ENCODE measurements around the gene SEC23A.
"Not testable (repeated sequence)": the region's sequence is repeated elsewhere in the genome, so short reads cannot be mapped to it uniquely, and the experiment has no call there.

SEC23A gene

GRCh38 chr14:39102265-39102968, 618 bp downstream of the SEC23A start:
- H3K4me3 ChIP-seq (ENCODE audit: low read length): peak overlapping the region; percentile 93
- no peak for TF ChIP-seq ZNF274 (IDR thresholded peaks at IDR 0.05; ENCODE audit: low read depth, low read length)

GRCh38 chr14:39099748-39100147, 3.3 kb downstream of the SEC23A start:
- no peak overlapping the region for H3K4me3 ChIP-seq (ENCODE audit: low read length)
- no peak for TF ChIP-seq ZNF274 (IDR thresholded peaks at IDR 0.05; ENCODE audit: low read depth, low read length)

- H3K4me3 ChIP-seq (ENCODE audit: low read length): not testable (repeated sequence)
These were observed 3.8 kb downstream of the SEC23A start for GRCh38 chr14:39099215-39099614.

- TF ChIP-seq ZNF274 (IDR thresholded peaks at IDR 0.05; ENCODE audit: low read depth, low read length): no peak
- H3K4me3 ChIP-seq (ENCODE audit: low read length): no peak overlapping the region
These were observed 5.9 kb downstream of the SEC23A start for GRCh38 chr14:39097159-39097558.

GRCh38 chr14:39094515-39094914, 8.5 kb downstream of the SEC23A start:
- H3K4me3 ChIP-seq (ENCODE audit: low read length): no peak overlapping the region
- TF ChIP-seq ZNF274 (IDR thresholded peaks at IDR 0.05; ENCODE audit: low read depth, low read length): no peak

- no peak for TF ChIP-seq ZNF274 (IDR thresholded peaks at IDR 0.05; ENCODE audit: low read depth, low read length)
- H3K4me3 ChIP-seq (ENCODE audit: low read length): no peak overlapping the region
These were observed 11.3 kb downstream of the SEC23A start for GRCh38 chr14:39091716-39092115.

- no peak for TF ChIP-seq ZNF274 (IDR thresholded peaks at IDR 0.05; ENCODE audit: low read depth, low read length)
- H3K4me3 ChIP-seq (ENCODE audit: low read length): no peak overlapping the region
These were observed 12.4 kb downstream of the SEC23A start for GRCh38 chr14:39090548-39091111.

GRCh38 chr14:39087493-39087892, 15.5 kb downstream of the SEC23A start:
- no peak for TF ChIP-seq ZNF274 (IDR thresholded peaks at IDR 0.05; ENCODE audit: low read depth, low read length)
- no peak overlapping the region for H3K4me3 ChIP-seq (ENCODE audit: low read length)

GRCh38 chr14:39085933-39086332, 17.1 kb downstream of the SEC23A start:
- H3K4me3 ChIP-seq (ENCODE audit: low read length): no peak overlapping the region
- no peak for TF ChIP-seq ZNF274 (IDR thresholded peaks at IDR 0.05; ENCODE audit: low read depth, low read length)

GRCh38 chr14:39083127-39083526, 19.9 kb downstream of the SEC23A start:
- no peak for TF ChIP-seq ZNF274 (IDR thresholded peaks at IDR 0.05; ENCODE audit: low read depth, low read length)
- H3K4me3 ChIP-seq (ENCODE audit: low read length): no peak overlapping the region

GRCh38 chr14:39080886-39081285, 22.1 kb downstream of the SEC23A start:
- no peak overlapping the region for H3K4me3 ChIP-seq (ENCODE audit: low read length)
- TF ChIP-seq ZNF274 (IDR thresholded peaks at IDR 0.05; ENCODE audit: low read depth, low read length): no peak

GRCh38 chr14:39071096-39071495, 31.9 kb downstream of the SEC23A start:
- H3K4me3 ChIP-seq (ENCODE audit: low read length): no peak overlapping the region
- no peak for TF ChIP-seq ZNF274 (IDR thresholded peaks at IDR 0.05; ENCODE audit: low read depth, low read length)

GRCh38 chr14:39069923-39070322, 33.1 kb downstream of the SEC23A start:
- H3K4me3 ChIP-seq (ENCODE audit: low read length): no peak overlapping the region
- no peak for TF ChIP-seq ZNF274 (IDR thresholded peaks at IDR 0.05; ENCODE audit: low read depth, low read length)

GRCh38 chr14:39069169-39069805, 33.7 kb downstream of the SEC23A start:
- not testable (repeated sequence) for H3K4me3 ChIP-seq (ENCODE audit: low read length)

- no peak overlapping the region for H3K4me3 ChIP-seq (ENCODE audit: low read length)
- TF ChIP-seq ZNF274 (IDR thresholded peaks at IDR 0.05; ENCODE audit: low read depth, low read length): no peak
These were observed 42.1 kb downstream of the SEC23A start for GRCh38 chr14:39060818-39061437.

All from GM08714 (cell line).